Neural cell (in vitro differentiated cells): Measurements from ENCODE around the gene RGS7BP. TPM values are rescaled to one million over a fixed set of nuclear protein-coding genes. Genes with fewer than 3 reads are reported as not detected.

Experiments
- H2AFZ ChIP-seq: fragments of 200-600, 300-800 bp; sonication (generic), shearing (Covaris generic); 2 replicates; pipeline ENCODE4 v1.6.0; 2014; ENCODE audit warnings: low read depth, mild to moderate bottlenecking, antibody characterized with exemption, low read length, moderate library complexity
- H3F3A ChIP-seq: fragments of 200-600 bp; shearing (Covaris generic); 2 replicates; pipeline ENCODE4 v1.6.1; 2016; ENCODE audit warnings: mild to moderate bottlenecking, moderate library complexity, mixed read lengths, antibody characterized with exemption, low read length; ENCODE audit not compliant: insufficient read depth, poor library complexity, severe bottlenecking
- H3K27ac ChIP-seq: fragments of 200-600, 300-800 bp; sonication (generic), shearing (Covaris generic); 2 replicates; pipeline ENCODE4 v1.5.1; 2014; ENCODE audit warnings: mild to moderate bottlenecking, low read length, moderate library complexity
- H3K27me3 ChIP-seq: fragments of 300-800, 200-600 bp; sonication (generic), shearing (Covaris generic); 2 replicates; pipeline ENCODE4 v1.6.0; 2014; ENCODE audit warnings: mild to moderate bottlenecking, low read depth, low read length, moderate library complexity; ENCODE audit not compliant: insufficient read depth
- H3K36me3 ChIP-seq: fragments of 300-800, 200-600 bp; sonication (generic), shearing (Covaris generic); 2 replicates; pipeline ENCODE4 v1.5.1; 2014; ENCODE audit warnings: mild to moderate bottlenecking, antibody characterized with exemption, low read length, moderate library complexity; ENCODE audit not compliant: insufficient read depth
- H3K4me2 ChIP-seq: fragments of 300-800, 200-600 bp; sonication (generic), shearing (Covaris generic); 2 replicates; pipeline ENCODE4 v1.6.0; 2014; ENCODE audit warnings: mild to moderate bottlenecking, low read length
- H3K4me3 ChIP-seq: fragments of 300-800, 200-600 bp; sonication (generic), shearing (Covaris generic); 2 replicates; pipeline ENCODE4 v1.5.1; 2014; ENCODE audit warnings: mild to moderate bottlenecking, low read length, moderate library complexity
- H3K79me2 ChIP-seq: fragments of 200-600 bp; shearing (Covaris generic); replicated peaks from 2 replicates; pipeline ENCODE4 v1.6.0; 2014; ENCODE audit warnings: mild to moderate bottlenecking, low read length, moderate library complexity; ENCODE audit not compliant: insufficient read depth
- H3K9ac ChIP-seq: fragments of 300-800, 200-600 bp; sonication (generic), shearing (Covaris generic); 2 replicates; pipeline ENCODE4 v1.6.1; 2016; ENCODE audit warnings: mild to moderate bottlenecking, low read length, mixed read lengths
- H3K9me2 ChIP-seq: fragments of 200-600 bp; shearing (Covaris generic); 2 replicates; pipeline ENCODE4 v1.6.1; 2016; ENCODE audit warnings: mild to moderate bottlenecking, low read length, mixed read lengths; ENCODE audit not compliant: insufficient read depth
- H3K9me3 ChIP-seq: fragments of 200-600, 300-800 bp; sonication (generic), shearing (Covaris generic); 2 replicates; pipeline ENCODE4 v1.6.1; 2016; ENCODE audit warnings: mild to moderate bottlenecking, mixed run types, low read length, moderate library complexity, mixed read lengths
- H4K20me1 ChIP-seq: fragments of 200-600 bp; shearing (Covaris generic); 2 replicates; pipeline ENCODE4 v1.6.1; 2016; ENCODE audit warnings: mild to moderate bottlenecking, mixed run types; ENCODE audit not compliant: insufficient read depth
- CTCF ChIP-seq: fragments of 450-650 bp; IDR thresholded peaks from 2 replicates; pipeline ENCODE4 v1.5.1; 2014; ENCODE audit warnings: antibody characterized with exemption, mild to moderate bottlenecking, moderate library complexity; ENCODE audit not compliant: poor library complexity, severe bottlenecking
- EP300 ChIP-seq: fragments of 450-650 bp; conservative IDR thresholded peaks from 2 replicates; pipeline ENCODE4 v1.6.1; 2014; ENCODE audit warnings: antibody characterized with exemption, mild to moderate bottlenecking, moderate library complexity; ENCODE audit not compliant: poor library complexity, severe bottlenecking
- MXI1 ChIP-seq: fragments of 450-650 bp; conservative IDR thresholded peaks from 2 replicates; pipeline ENCODE4 v1.6.1; 2014; ENCODE audit warnings: antibody characterized with exemption, mild to moderate bottlenecking; ENCODE audit not compliant: poor library complexity, severe bottlenecking
- POLR2AphosphoS5 ChIP-seq: IDR thresholded peaks from 2 replicates; pipeline ENCODE4 v1.6.1; 2012
- RAD21 ChIP-seq: fragments of 450-650 bp; conservative IDR thresholded peaks from 2 replicates; pipeline ENCODE4 v1.6.1; 2014; ENCODE audit warnings: antibody characterized with exemption, mild to moderate bottlenecking, moderate library complexity
- REST ChIP-seq: IDR thresholded peaks from 2 replicates; pipeline ENCODE4 v1.6.1; 2012; ENCODE audit warnings: borderline replicate concordance
- SMC3 ChIP-seq: fragments of 450-650 bp; conservative IDR thresholded peaks from 2 replicates; pipeline ENCODE4 v1.6.1; 2014; ENCODE audit warnings: antibody characterized with exemption, mild to moderate bottlenecking, moderate library complexity; ENCODE audit not compliant: poor library complexity
- TAF1 ChIP-seq: IDR thresholded peaks from 2 replicates; pipeline ENCODE4 v1.6.1; 2012; ENCODE audit warnings: low read depth
- polyA plus RNA-seq: library from polyadenylated mRNA; depleted of rRNA; stranded (reverse); fragments of >200 nt; gene quantifications from 2 replicates; pipeline ENCODE4 v1.2.3, GENCODE V29; 2014

The RGS7BP gene
- polyA plus RNA-seq, 1 donor from 2014 or later: 9.5 TPM

GRCh38 chr5:64612344-64612961 lies 106.6 kb downstream of the RGS7BP start:
- Histone ChIP-seq H2AFZ (no peak overlapping the region), H3K9me2 (no peaks in the 10 kb centered on the region), H3K4me2 (no peak overlapping the region)

GRCh38 chr5:64615895-64616294 lies 110.1 kb downstream of the RGS7BP start:
- H3K36me3 ChIP-seq: no peaks in the 10 kb centered on the region
- H3K27ac ChIP-seq: no peak overlapping the region
- no peak overlapping the region for H2AFZ ChIP-seq
- H3K9me2 ChIP-seq: no peaks in the 10 kb centered on the region
- H3K4me3 ChIP-seq: no peak overlapping the region
- no peaks in the 10 kb centered on the region for H3F3A ChIP-seq
- H3K9ac ChIP-seq: no peak overlapping the region
- H3K79me2 ChIP-seq: no peaks in the 10 kb centered on the region
- no peaks in the 10 kb centered on the region for H4K20me1 ChIP-seq
- no peak overlapping the region for H3K4me2 ChIP-seq
- H3K27me3 ChIP-seq: no peaks in the 10 kb centered on the region
- H3K9me3 ChIP-seq: no peaks in the 10 kb centered on the region
- no peak for TF ChIP-seq EP300
- no peak for TF ChIP-seq REST
- no peak for TF ChIP-seq TAF1
- TF ChIP-seq MXI1: no peak
- TF ChIP-seq RAD21: no peak
- no peak for TF ChIP-seq SMC3
- TF ChIP-seq CTCF: no peak

More at GRCh38 chr5:64612344-64612961, 106.6 kb downstream of the RGS7BP start:
- Histone ChIP-seq H3K9ac (no peak overlapping the region), H3K27ac (no peak overlapping the region), H3K4me3 (no peak overlapping the region), H3K27me3 (no peaks in the 10 kb centered on the region), H3K79me2 (no peaks in the 10 kb centered on the region), H3F3A (no peaks in the 10 kb centered on the region), H3K36me3 (no peaks in the 10 kb centered on the region), H4K20me1 (no peaks in the 10 kb centered on the region), H3K9me3 (no peaks in the 10 kb centered on the region)
- TF ChIP-seq SMC3 (peak; percentile 95), REST (no peak), CTCF (peak; percentile 92), EP300 (no peak), TAF1 (no peak), RAD21 (peak; percentile 95), POLR2AphosphoS5 (no peak)
